GM12875 (cell line): Measurements from ENCODE around the gene BAZ1B.
"Not testable (repeated sequence)": the region's sequence is repeated elsewhere in the genome, so short reads cannot be mapped to it uniquely, and the experiment has no call there.

Source experiments
- H3K4me3 ChIP-seq: one replicate; pipeline ENCODE4 v1.5.1; 2011; ENCODE audit warnings: low read depth, low read length, control low read depth
- CTCF ChIP-seq: IDR thresholded peaks from 2 replicates; pipeline ENCODE4 v1.5.1; 2011; ENCODE audit warnings: low read depth, mild to moderate bottlenecking, control low read depth, inconsistent platforms, low read length, moderate library complexity, borderline replicate concordance; ENCODE audit not compliant: insufficient read depth

BAZ1B gene

GRCh38 chr7:73549176-73549575 lies 27.1 kb upstream of the BAZ1B start:
- TF ChIP-seq CTCF, result no peak

GRCh38 chr7:73547841-73548240 lies 25.7 kb upstream of the BAZ1B start:
- H3K4me3 ChIP-seq, result no peak overlapping the region
- no peak for TF ChIP-seq CTCF

More at GRCh38 chr7:73549176-73549575, 27.1 kb upstream of the BAZ1B start:
- no peak overlapping the region for H3K4me3 ChIP-seq

DNA sequence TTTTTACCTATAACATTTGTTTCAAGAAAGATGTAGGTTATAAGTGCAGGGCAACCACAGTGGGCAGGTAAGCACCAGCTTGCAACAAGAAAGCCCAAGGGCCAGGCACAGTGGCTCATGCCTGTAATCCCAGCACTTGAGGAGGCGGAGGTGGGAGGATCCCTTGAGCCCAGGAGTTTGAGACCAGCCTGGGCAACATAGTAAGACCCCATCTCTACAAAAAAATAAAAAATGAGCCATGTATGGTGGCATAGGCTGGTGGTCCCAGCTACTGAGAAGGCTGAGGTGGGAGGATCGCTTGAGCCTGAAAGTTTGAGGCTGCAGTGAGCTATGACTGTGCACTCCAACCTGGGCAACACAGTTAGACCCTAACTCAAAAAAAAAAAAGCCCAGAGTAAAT lies 22.6 kb upstream of the BAZ1B start:
- no peak overlapping the region for H3K4me3 ChIP-seq
- TF ChIP-seq CTCF, result no peak

DNA sequence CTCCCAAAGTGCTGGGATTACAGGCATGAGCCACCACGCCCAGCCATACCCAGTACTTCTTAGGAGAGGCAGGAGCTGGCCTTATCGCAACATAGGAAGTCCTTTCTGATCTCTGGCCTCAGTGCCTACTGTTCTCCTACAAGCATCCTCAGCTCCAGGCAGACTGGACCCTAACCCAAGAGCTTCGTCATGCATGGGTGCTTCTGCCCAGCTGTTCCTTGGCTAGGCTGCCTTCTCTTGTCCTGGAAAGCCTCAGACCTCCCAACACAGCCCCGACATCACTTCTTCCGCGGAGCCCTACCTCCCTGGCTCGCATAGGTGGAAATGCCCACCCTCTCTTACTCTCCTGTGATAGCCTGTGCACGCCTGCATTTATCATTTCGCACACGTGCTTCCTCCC lies 19.6 kb upstream of the BAZ1B start:
- H3K4me3 ChIP-seq, result no peak overlapping the region
- TF ChIP-seq CTCF, result no peak

- no peak for TF ChIP-seq CTCF
- no peak overlapping the region for H3K4me3 ChIP-seq
Observed at GRCh38 chr7:73539709-73540108, 17.6 kb upstream of the BAZ1B start.

- not testable (repeated sequence) for H3K4me3 ChIP-seq
Observed at GRCh38 chr7:73538510-73538909, 16.4 kb upstream of the BAZ1B start.

DNA sequence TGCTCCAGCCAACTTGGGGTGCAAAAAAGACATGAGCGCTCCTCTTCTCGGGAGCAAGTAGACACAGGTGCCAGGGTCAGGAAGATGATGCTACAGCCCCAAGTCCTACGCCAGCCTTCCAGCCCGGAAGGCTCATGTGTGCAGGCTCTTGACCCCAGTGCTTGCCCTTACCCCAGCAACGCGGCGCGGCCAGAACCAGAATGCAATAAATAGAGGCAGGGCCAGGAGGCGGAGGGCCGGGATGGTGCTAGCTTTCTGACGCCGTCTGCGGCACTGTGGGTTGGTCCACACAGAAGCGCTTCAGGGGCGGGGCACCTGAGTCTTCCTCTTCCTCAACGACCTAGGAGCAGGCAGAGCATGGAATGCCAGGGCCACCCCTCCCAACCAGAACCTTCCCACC lies 15.0 kb upstream of the BAZ1B start:
- TF ChIP-seq CTCF, result no peak

DNA sequence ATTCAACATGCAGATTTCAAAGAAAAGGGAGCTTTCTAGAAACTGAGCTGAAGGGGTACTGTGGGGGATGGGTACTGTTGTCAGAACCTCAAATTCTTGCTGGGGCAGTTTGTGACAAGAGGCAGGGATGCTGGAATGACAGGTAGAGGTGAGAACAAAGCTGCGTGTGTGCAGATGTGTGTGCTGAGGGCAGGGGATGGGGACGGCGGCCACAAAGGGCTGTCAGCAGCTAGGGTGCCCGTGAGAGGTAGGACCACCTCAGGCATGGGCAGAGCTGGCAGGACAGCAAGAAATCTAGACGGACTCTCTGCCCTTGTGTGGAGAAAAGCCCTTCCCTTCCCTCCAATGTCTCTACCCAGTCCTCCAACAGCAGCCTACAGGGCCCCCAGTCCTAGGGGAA lies 14.4 kb upstream of the BAZ1B start:
- no peak overlapping the region for H3K4me3 ChIP-seq
- no peak for TF ChIP-seq CTCF

More for the DNA sequence above, 15.0 kb upstream of the BAZ1B start:
- no peak overlapping the region for H3K4me3 ChIP-seq

- H3K4me3 ChIP-seq, result not testable (repeated sequence)
Observed at GRCh38 chr7:73535918-73536317, 13.8 kb upstream of the BAZ1B start.
